Mononuclear cell (primary cell): Measurements from ENCODE around the gene KNDC1. TPM values are rescaled to one million over a fixed set of nuclear protein-coding genes. Genes with fewer than 3 reads are reported as not detected.

Experiments
- H3K27me3 ChIP-seq: 2 replicates; pipeline ENCODE4 v1.6.0; 2011; ENCODE audit warnings: low read length, control low read depth; ENCODE audit not compliant: insufficient read depth
- H3K4me1 ChIP-seq: 2 replicates; pipeline ENCODE4 v1.5.1; 2011; ENCODE audit warnings: mild to moderate bottlenecking, low read length, control low read depth; ENCODE audit not compliant: insufficient read depth
- H3K4me3 ChIP-seq: 2 replicates; pipeline ENCODE4 v1.5.1; 2011; ENCODE audit warnings: mild to moderate bottlenecking, low read length, moderate library complexity
- H3K9me3 ChIP-seq: 2 replicates; pipeline ENCODE4 v1.5.1; 2011; ENCODE audit warnings: low read depth, mild to moderate bottlenecking, control low read depth, low read length
- total RNA-seq: library from RNA; depleted of rRNA; stranded (reverse); fragments of >200 nt; gene quantifications from one replicate; pipeline ENCODE4 v1.2.3, GENCODE V29; 2012

The KNDC1 gene
- total RNA-seq, 1 donor: 0.94 TPM

DNA sequence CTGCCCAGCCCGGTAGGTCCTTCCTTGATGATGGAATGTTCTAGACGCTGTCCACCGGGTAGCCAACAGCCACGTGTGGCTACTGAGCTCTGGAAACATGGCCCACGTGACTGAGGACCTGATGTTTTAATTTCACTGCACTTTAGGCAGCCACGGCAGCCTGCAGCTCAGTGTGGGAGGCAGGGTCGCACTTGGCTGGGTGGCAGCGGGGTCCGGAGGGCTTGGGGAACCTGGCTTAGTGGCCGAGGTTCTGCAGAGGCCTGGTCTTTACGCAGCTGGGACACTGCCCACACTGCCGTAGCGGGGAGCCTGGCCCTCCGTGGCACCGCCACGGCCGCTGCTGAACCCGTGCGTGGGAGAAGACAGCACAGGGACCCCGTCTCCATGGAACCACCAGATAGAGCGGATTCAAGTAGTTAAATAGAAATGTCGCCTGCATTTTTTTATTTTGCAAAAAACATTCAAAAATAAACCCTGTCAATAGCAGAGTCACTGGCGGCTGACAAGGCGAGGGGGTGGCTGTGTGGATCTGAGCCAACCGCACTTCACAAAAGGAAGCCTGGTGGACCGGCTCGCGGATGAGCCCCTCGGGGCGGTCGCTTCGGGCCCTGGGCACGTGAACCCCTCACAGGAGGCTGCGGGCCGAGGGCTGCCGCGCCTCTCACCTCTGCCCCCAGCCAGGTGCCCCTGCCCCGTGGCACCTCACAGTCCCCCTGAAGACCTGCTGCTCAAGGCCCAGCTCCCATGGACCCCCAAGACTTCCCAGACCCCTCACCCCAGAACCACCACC lies 44.4 kb downstream of the KNDC1 start:
- Histone ChIP-seq H3K27me3 (no peaks in the 10 kb centered on the region), H3K4me3 (no peak overlapping the region), H3K4me1 (no peaks in the 10 kb centered on the region), H3K9me3 (no peaks in the 10 kb centered on the region)

- no peaks in the 10 kb centered on the region for H3K27me3 ChIP-seq
- no peaks in the 10 kb centered on the region for H3K9me3 ChIP-seq
- no peaks in the 10 kb centered on the region for H3K4me1 ChIP-seq
- no peak overlapping the region for H3K4me3 ChIP-seq
These were observed 45.1 kb downstream of the KNDC1 start for GRCh38 chr10:133205146-133205545.

DNA sequence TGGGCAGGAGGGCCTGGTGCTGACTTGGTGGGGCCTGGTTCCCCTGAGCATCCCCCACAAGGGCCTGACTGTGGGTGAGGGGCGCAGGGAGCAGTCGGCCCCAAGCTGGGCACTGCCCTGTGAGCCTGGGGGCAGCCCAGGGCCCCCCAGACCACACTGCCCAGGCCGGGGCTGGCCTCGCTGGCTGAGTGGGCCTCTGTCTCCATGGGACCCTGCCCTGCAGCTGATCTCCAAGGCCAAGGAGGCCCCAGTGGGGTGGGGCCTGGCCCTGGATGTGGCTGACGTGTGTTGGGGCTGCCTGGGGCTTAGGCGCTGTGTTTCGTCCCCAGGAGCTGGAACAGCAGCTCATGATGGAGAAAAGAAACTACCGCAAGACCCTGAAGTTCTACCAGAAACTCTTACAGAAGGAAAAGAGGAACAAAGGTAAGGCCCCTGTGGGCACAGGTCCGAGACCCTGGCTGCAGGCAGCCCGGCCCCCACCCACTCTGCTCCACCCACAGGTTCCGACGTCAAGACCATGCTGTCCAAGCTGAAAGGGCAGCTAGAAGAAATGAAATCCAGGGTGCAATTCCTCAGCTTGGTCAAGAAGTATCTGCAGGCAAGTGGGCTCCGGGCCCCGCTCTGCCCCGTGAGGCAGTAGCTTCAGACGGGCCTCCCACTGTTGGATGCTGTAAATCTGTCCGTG lies 46.5 kb downstream of the KNDC1 start:
- Histone ChIP-seq H3K4me3 (no peak overlapping the region), H3K4me1 (no peaks in the 10 kb centered on the region), H3K9me3 (no peaks in the 10 kb centered on the region), H3K27me3 (no peaks in the 10 kb centered on the region)

DNA sequence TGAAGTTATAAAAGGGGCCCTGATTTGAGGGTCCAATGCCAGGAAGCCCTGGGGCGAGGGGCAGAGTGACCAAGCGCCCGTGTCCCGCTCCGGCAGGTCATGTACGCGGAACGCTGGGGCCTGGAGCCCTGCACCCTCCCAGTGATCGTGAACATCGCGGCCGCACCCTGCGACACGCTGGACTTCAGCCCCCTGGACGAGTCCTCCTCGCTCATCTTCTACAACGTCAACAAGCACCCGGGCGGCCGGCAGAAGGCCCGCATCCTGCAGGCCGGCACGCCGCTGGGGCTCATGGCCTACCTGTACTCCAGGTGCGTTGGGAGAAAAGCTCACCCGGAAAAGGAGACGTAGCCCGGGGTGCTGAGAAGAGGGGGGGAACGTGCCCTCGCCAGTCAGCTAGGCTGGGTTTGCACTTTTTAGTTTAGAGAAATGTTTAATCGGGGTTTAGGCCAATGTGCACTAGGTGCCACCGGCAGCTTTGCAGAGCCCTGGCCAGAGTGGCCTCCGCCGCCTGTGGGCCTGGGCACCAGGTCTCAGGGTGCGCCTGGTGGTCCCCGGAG lies 47.1 kb downstream of the KNDC1 start:
- Histone ChIP-seq H3K9me3 (no peaks in the 10 kb centered on the region), H3K27me3 (no peaks in the 10 kb centered on the region), H3K4me1 (no peaks in the 10 kb centered on the region), H3K4me3 (no peak overlapping the region)

DNA sequence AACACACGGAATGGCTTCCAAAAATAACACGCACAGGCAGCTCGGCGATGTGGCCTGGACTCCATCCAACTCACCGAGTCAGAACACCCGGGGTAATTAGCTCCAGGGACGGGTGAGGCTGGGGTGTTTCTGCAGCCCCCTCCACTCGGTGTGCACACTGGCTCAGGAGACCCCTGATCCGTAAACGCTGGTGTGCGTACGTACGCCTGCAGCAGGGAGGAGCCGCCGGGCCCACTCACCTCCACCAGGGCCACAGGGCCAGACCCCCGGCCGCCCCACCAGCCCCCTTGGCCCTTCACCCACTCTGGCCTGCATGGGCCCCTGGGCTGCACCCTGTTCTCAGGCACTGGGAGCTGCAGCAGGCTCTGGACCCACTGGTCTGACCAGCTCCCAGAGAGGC lies 47.6 kb downstream of the KNDC1 start:
- Histone ChIP-seq H3K9me3 (no peaks in the 10 kb centered on the region), H3K27me3 (no peaks in the 10 kb centered on the region), H3K4me3 (no peak overlapping the region), H3K4me1 (no peaks in the 10 kb centered on the region)

GRCh38 chr10:133208466-133208865 lies 48.4 kb downstream of the KNDC1 start:
- Histone ChIP-seq H3K4me3 (no peak overlapping the region), H3K27me3 (no peaks in the 10 kb centered on the region), H3K9me3 (no peaks in the 10 kb centered on the region), H3K4me1 (no peaks in the 10 kb centered on the region)

- H3K4me3 ChIP-seq: no peak overlapping the region
- H3K27me3 ChIP-seq: no peaks in the 10 kb centered on the region
- H3K9me3 ChIP-seq: no peaks in the 10 kb centered on the region
- no peaks in the 10 kb centered on the region for H3K4me1 ChIP-seq
These were observed 49.1 kb downstream of the KNDC1 start for GRCh38 chr10:133209117-133209516.

- no peaks in the 10 kb centered on the region for H3K27me3 ChIP-seq
- H3K9me3 ChIP-seq: no peaks in the 10 kb centered on the region
- H3K4me1 ChIP-seq: no peaks in the 10 kb centered on the region
- no peak overlapping the region for H3K4me3 ChIP-seq
These were observed 49.6 kb downstream of the KNDC1 start for GRCh38 chr10:133209641-133210040.

DNA sequence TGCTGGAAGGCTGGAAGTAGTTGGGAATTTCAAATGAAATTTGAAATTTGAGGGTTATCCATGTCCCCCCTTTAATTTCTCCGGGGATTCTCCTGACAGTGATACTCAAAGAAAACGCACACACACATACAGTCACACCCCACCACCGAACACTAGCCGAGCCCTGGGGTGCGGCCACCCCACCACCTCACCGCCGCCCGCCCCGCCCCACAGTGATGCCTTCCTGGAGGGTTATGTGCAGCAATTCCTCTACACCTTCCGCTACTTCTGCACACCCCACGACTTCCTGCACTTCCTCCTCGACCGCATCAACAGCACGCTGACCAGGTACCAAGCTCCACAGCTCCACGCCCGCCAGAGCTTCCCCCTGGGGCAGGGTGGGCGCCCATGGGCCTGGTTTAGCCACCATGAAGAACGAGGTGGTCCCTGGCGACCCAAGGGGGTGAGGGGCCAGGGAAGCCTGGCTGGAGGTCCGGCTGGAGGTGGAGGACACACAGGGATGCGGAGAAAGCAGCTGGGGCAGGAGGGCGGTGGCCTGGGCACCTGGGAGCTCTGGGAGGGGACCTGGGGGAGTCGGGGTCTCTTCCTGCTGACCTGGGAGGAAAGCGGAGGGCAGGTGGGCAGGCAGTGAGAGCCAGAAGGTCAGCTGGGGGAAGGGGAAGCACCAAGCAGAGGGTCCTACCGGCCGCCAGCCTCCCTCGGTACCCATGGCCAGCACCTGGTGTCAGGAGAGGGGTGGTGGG lies 50.5 kb downstream of the KNDC1 start:
- no peak overlapping the region for H3K4me3 ChIP-seq
- H3K9me3 ChIP-seq: no peaks in the 10 kb centered on the region
- no peaks in the 10 kb centered on the region for H3K4me1 ChIP-seq
- H3K27me3 ChIP-seq: no peaks in the 10 kb centered on the region

DNA sequence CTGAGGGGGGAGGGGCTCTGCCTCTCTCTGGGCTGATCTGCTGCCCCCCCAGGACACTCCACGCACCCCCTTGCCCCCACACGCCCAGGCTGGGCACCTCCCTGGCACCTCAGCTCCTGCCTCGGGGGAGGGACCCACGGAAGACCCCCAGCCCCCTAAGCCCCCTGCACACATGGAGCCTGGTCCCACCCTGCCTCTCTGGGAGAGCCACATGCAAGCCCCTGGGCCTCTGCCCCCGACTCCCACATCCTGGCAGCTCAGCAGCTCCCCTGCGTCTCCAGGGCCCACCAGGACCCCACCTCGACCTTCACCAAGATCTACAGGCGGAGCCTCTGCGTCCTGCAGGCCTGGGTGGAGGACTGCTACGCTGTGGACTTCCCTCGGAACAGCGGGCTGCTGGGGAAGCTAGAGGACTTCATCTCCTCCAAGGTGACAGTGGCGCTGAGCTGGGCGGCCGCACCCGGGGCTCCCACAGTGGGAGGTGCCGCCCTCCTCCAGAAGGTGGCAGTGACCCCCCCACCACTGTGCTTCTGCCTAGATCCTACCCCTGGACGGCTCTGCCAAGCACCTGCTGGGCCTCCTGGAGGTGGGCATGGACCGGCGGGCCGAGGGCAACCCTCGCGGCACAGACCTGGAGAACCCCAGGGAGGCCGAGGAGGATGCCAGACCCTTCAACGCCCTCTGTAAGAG lies 51.3 kb downstream of the KNDC1 start:
- Histone ChIP-seq H3K4me1 (no peaks in the 10 kb centered on the region), H3K4me3 (no peak overlapping the region), H3K27me3 (no peaks in the 10 kb centered on the region), H3K9me3 (no peaks in the 10 kb centered on the region)

GRCh38 chr10:133211959-133212852 lies 52.2 kb downstream of the KNDC1 start:
- Histone ChIP-seq H3K4me1 (no peaks in the 10 kb centered on the region), H3K9me3 (no peaks in the 10 kb centered on the region), H3K27me3 (no peaks in the 10 kb centered on the region), H3K4me3 (no peak overlapping the region)

GRCh38 chr10:133212853-133213494 lies 53.0 kb downstream of the KNDC1 start:
- no peaks in the 10 kb centered on the region for H3K4me1 ChIP-seq
- no peak overlapping the region for H3K4me3 ChIP-seq
- no peaks in the 10 kb centered on the region for H3K27me3 ChIP-seq
- no peaks in the 10 kb centered on the region for H3K9me3 ChIP-seq

DNA sequence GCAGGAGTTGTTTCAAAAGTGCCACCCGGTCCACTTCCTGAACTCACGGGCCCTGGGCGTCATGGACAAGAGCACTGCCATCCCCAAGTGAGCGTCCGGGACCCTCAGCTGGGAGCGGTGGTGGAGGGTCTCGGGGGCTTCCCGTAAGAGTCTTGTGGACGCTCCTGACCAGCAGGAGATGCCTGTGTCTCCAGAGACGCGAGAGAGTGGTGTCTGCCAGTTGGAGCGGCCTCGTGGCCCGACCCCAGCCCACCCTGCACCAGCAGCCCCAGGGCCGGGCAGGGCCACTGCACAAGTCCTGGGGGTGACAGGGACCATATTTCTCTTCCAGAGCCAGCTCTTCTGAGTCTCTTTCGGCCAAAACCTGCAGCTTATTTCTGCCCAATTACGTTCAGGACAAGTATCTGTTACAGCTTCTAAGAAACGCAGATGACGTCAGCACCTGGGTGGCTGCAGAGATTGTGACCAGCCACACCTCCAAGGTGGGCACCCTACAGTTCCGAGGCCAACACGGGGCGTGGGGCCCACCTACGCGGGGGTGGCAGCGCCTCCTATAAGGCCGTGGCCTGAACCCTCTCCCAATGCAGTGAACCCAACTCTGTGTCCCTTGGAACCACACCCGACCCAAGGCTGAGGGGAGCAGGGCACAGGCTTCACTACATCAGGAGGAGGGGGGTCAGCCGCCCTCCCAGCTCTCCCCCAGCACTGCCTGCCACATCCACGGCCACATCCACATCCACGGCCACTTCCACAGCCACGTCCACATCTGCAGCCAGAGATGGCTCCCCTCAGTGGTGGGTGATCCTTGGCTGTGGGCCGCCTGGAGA lies 53.8 kb downstream of the KNDC1 start:
- H3K27me3 ChIP-seq: no peaks in the 10 kb centered on the region
- no peaks in the 10 kb centered on the region for H3K4me1 ChIP-seq
- H3K4me3 ChIP-seq: no peak overlapping the region
- H3K9me3 ChIP-seq: no peaks in the 10 kb centered on the region
